Mesenchymal stem cell (in vitro differentiated cells and primary cell): ENCODE data around the gene NPBWR2.

Source experiments
- DNase-seq: peaks from one replicate; pipeline ENCODE4 v3.0.0-alpha.2; 2013
- H2AFZ ChIP-seq: one replicate; pipeline ENCODE4 v1.6.1; 2013; ENCODE audit warnings: low read depth, mild to moderate bottlenecking, control low read depth, inconsistent platforms, low read length, moderate library complexity
- H2AK5ac ChIP-seq: 2 replicates; pipeline ENCODE4 v1.6.1; 2013; ENCODE audit warnings: low read length, moderate library complexity, mild to moderate bottlenecking, inconsistent platforms; ENCODE audit not compliant: severe bottlenecking
- H2BK120ac ChIP-seq: one replicate; pipeline ENCODE4 v1.6.1; 2013; ENCODE audit warnings: low read depth, mild to moderate bottlenecking, inconsistent platforms, low read length, moderate library complexity
- H2BK12ac ChIP-seq, 2 experiments: one replicate each; pipeline ENCODE4 v1.6.1; 2013; ENCODE audit warnings: inconsistent platforms in 2 of 2, low read length in 2 of 2, mild to moderate bottlenecking in 2 of 2, moderate library complexity in 2 of 2, control low read depth in 1 of 2
- H2BK15ac ChIP-seq: one replicate; pipeline ENCODE4 v1.6.1; 2013; ENCODE audit warnings: mild to moderate bottlenecking, low read depth, inconsistent platforms; ENCODE audit not compliant: poor library complexity, severe bottlenecking
- H2BK5ac ChIP-seq: 2 replicates; pipeline ENCODE4 v1.6.1; 2013; ENCODE audit warnings: low read depth, mild to moderate bottlenecking, low read length, control low read depth, inconsistent platforms; ENCODE audit not compliant: poor library complexity, severe bottlenecking
- H3K14ac ChIP-seq, 2 experiments: one replicate each; pipeline ENCODE4 v1.6.1; 2013; ENCODE audit warnings: inconsistent platforms in 2 of 2, low read length in 2 of 2, control low read depth in 1 of 2, mild to moderate bottlenecking in 1 of 2, moderate library complexity in 1 of 2
- H3K18ac ChIP-seq, 2 experiments: one replicate each; pipeline ENCODE4 v1.6.1; 2013; ENCODE audit warnings: inconsistent platforms in 2 of 2, low read length in 2 of 2, control low read depth in 1 of 2, low read depth in 1 of 2, mild to moderate bottlenecking in 1 of 2
- H3K23ac ChIP-seq, 2 experiments: one replicate each; pipeline ENCODE4 v1.6.1; 2013; ENCODE audit warnings: inconsistent platforms in 2 of 2, low read length in 2 of 2, mild to moderate bottlenecking in 2 of 2, moderate library complexity in 2 of 2, control low read depth in 1 of 2
- H3K27ac ChIP-seq: 2 replicates; pipeline ENCODE4 v1.5.1; 2013; ENCODE audit warnings: mild to moderate bottlenecking, moderate library complexity, low read length, control low read depth, inconsistent platforms; ENCODE audit not compliant: poor library complexity, severe bottlenecking
- H3K27me3 ChIP-seq, 2 experiments: 2 replicates each; pipeline versions ENCODE4 v1.6.1 to v1.7.0; 2013; ENCODE audit warnings: low read length in 2 of 2, mild to moderate bottlenecking in 2 of 2, moderate library complexity in 2 of 2, control low read depth in 1 of 2, inconsistent platforms in 1 of 2; ENCODE audit not compliant: control insufficient read depth in 1 of 2, insufficient read depth in 1 of 2
- H3K36me3 ChIP-seq, 2 experiments: 2 replicates each; pipeline versions ENCODE4 v1.6.1 to v1.7.0; 2013; ENCODE audit warnings: low read length in 2 of 2, control low read depth in 1 of 2, inconsistent platforms in 1 of 2, low read depth in 1 of 2, mild to moderate bottlenecking in 1 of 2; ENCODE audit not compliant: insufficient read depth in 2 of 2, control insufficient read depth in 1 of 2
- H3K4ac ChIP-seq, 2 experiments: one replicate each; pipeline ENCODE4 v1.6.1; 2013; ENCODE audit warnings: inconsistent platforms in 2 of 2, low read length in 2 of 2, mild to moderate bottlenecking in 2 of 2, moderate library complexity in 2 of 2, control low read depth in 1 of 2, low read depth in 1 of 2
- H3K4me1 ChIP-seq: 2 replicates; pipeline ENCODE4 v1.6.1; 2013; ENCODE audit warnings: low read depth, low read length, control low read depth; ENCODE audit not compliant: control insufficient read depth, insufficient read depth
- H3K4me2 ChIP-seq: 2 replicates; pipeline ENCODE4 v1.6.1; 2013; ENCODE audit warnings: low read length, mild to moderate bottlenecking, inconsistent platforms; ENCODE audit not compliant: poor library complexity, severe bottlenecking
- H3K4me3 ChIP-seq, 2 experiments: 2 replicates each; pipeline versions ENCODE4 v1.5.1 to v1.7.0; 2013; ENCODE audit warnings: low read length in 2 of 2, mild to moderate bottlenecking in 2 of 2, control low read depth in 1 of 2, low read depth in 1 of 2; ENCODE audit not compliant: insufficient read depth in 1 of 2
- H3K79me1 ChIP-seq: replicated peaks from 2 replicates; pipeline ENCODE4 v1.6.1; 2013; ENCODE audit warnings: mild to moderate bottlenecking, control low read depth, low read length, inconsistent platforms; ENCODE audit not compliant: poor library complexity, severe bottlenecking
- H3K9ac ChIP-seq: 2 replicates; pipeline ENCODE4 v1.7.0; 2013; ENCODE audit warnings: mild to moderate bottlenecking, low read length, moderate library complexity
- H3K9me3 ChIP-seq: 2 replicates; pipeline ENCODE4 v1.7.0; 2013; ENCODE audit warnings: mild to moderate bottlenecking, low read length; ENCODE audit not compliant: control insufficient read depth
- H4K8ac ChIP-seq: one replicate; pipeline ENCODE4 v1.6.1; 2013; ENCODE audit warnings: inconsistent platforms, mild to moderate bottlenecking, low read length, moderate library complexity
- H4K91ac ChIP-seq: one replicate; pipeline ENCODE4 v1.6.1; 2013; ENCODE audit warnings: mild to moderate bottlenecking, low read length, inconsistent platforms
- WGBS: methylation state at CpG from one replicate; pipeline ENCODE4 v1.1.7; 2013; ENCODE audit warnings: mixed read lengths; 5-methylcytosine and 5-hydroxymethylcytosine counted together

NPBWR2 gene

DNA sequence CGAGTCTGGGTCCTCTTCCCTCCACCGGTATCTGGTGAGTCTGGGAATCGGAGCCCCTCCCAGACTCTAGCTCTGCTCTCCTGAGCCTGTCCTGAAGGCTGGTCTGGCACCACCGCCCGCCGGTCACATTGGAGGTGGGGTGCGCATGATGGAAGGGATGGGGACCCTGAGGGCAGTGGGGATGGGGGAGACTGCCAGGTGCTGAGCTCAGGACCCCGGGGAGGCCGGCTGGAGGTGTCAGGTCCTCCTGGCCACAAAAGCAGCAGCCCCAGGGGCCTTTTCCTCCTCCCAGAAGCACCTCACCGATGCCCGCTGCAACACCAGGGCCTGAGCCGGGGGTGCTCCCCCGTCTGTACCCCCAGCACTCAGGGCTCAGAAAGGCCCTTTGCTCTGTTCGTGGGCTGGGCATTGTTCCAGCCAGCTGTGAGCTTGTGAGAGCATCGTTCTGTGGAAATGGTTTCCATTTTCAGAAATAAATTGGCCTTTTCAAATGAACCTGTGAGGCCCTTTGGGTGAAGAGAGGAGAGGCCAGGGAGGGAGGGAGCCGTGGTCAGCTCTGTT, 2.5 kb upstream of the NPBWR2 start:
- Histone ChIP-seq H3K23ac (no peak overlapping the region), H3K4ac (no peak overlapping the region), H3K27me3 (peaks cover 43 to 80% of the 10 kb centered on the region in 2 experiments), H3K18ac (no peak overlapping the region), H2AFZ (no peak overlapping the region), H2BK15ac (no peak overlapping the region), H3K36me3 (no peaks in the 10 kb centered on the region), H3K27ac (no peak overlapping the region), H2BK120ac (no peak overlapping the region), H3K4me2 (no peak overlapping the region), H2BK12ac (no peak overlapping the region), H3K9me3 (no peaks in the 10 kb centered on the region), H3K79me1 (no peaks in the 10 kb centered on the region), H3K4me1 (no peaks in the 10 kb centered on the region), H3K14ac (no peak overlapping the region), H3K9ac (no peak overlapping the region), H2BK5ac (no peak overlapping the region), H4K91ac (no peak overlapping the region), H3K4me3 (no peak overlapping the region), H4K8ac (no peak overlapping the region), H2AK5ac (no peak overlapping the region)
- DNase-seq = no peak
- WGBS = 83% methylated on average over 16 of the region's 16 CpGs

DNA sequence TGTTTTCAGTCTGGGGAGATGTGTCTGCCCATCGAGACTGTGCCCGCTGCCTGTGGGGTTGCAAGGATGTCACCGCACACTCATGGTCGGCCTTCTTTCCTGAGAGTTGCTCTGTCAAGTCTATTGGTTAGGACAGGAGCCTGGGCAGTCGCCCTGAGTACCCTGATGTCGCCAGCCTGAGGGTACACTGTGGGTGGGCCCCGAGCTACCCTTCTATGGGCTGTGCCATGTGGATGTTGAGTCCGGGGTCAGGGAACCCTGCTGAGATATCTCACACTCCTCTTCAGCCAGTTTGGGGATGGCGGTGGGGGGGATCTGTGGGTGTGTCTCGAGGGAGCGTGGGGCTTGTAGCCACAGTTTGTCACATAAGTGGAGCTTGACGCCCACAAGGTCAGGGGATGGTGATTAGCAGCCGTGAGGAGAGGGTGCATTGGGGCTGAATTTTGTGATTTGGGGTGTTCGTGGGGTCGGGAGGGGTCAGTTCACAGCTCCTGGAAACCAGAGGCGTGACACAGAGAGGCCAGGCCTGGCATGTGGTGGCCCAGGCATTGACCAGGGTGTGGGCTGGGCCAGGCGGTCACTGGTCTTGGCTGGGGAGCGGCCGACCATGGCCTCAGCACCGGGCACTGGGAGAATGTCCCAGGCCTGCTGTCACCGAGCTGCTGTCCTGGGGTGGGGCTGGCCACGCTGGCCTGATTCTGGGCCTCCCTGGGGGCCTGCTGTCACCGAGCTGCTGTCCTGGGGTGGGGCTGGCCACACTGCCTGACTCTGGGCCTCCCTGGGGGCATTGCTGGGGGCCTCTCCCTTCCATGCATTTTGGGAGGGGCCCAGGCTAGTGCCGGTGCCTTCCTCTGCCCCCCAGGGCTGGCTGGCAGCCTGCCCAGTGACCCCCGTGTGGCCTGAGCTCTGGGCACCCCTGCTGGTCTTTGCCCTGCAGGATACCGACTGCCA, 1.6 kb upstream of the NPBWR2 start:
- Histone ChIP-seq H3K27me3 (peaks cover 37 to 74% of the 10 kb centered on the region in 2 experiments), H4K8ac (no peak overlapping the region), H2BK15ac (no peak overlapping the region), H2AFZ (no peak overlapping the region), H3K14ac (no peak overlapping the region), H3K4ac (no peak overlapping the region), H3K4me3 (no peak overlapping the region), H3K4me2 (no peak overlapping the region), H3K23ac (no peak overlapping the region), H2AK5ac (no peak overlapping the region), H3K4me1 (peaks cover 5% of the 10 kb centered on the region), H3K27ac (no peak overlapping the region), H3K18ac (no peak overlapping the region), H2BK120ac (no peak overlapping the region), H3K9me3 (no peaks in the 10 kb centered on the region), H3K36me3 (no peaks in the 10 kb centered on the region), H2BK12ac (no peak overlapping the region), H4K91ac (no peak overlapping the region), H3K79me1 (no peaks in the 10 kb centered on the region), H3K9ac (no peak overlapping the region), H2BK5ac (no peak overlapping the region)
- DNase-seq = no peak
- 81% methylated on average over 26 of the region's 26 CpGs for WGBS

DNA sequence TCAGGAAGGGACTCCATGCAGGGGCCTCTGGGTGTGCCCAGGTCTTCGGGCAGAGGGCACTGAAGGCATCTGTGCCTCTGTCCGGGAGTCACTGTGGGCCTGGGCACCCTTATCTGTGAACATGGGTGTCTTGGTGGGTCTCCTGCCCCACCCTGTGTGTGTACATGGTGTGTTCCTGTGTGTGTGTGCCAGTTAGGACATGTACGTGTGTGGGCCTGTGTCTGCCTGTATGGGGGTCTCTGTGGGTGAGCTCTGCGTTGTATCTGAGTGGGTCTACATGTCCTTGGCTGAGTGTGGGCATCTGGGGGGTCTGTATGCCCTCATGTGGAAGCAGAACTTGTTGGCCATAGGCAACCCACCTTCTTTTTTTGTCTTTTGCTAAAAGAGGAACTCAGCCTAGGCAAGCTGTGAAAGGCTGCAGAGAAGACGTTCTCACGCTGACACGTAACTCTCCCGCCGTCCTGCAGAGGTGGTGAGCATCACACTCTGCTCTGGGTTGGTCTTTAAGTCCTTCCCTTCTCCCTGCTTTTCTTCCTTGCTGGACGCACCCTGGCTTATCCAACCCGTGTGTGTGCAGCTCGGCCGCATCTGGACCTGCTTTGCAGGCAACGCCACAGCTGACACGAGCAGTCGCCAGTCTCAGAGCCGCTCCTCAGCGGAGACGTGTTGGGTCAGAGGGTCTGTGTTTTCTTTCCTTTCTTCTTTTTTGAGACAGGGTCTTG, 532 bp upstream of the NPBWR2 start:
- Histone ChIP-seq H2BK120ac (no peak overlapping the region), H4K91ac (no peak overlapping the region), H3K9ac (no peak overlapping the region), H2AK5ac (no peak overlapping the region), H3K4me1 (peaks cover 8% of the 10 kb centered on the region), H3K4me2 (no peak overlapping the region), H3K23ac (peak overlapping the region in 1 of 2 experiments; percentile 42), H3K4me3 (no peak overlapping the region), H3K36me3 (no peaks in the 10 kb centered on the region), H4K8ac (no peak overlapping the region), H3K9me3 (no peaks in the 10 kb centered on the region), H2BK12ac (no peak overlapping the region), H3K27me3 (peaks cover 44 to 74% of the 10 kb centered on the region in 2 experiments), H3K79me1 (no peaks in the 10 kb centered on the region), H3K27ac (no peak overlapping the region), H3K14ac (no peak overlapping the region), H3K4ac (no peak overlapping the region), H3K18ac (no peak overlapping the region), H2BK15ac (no peak overlapping the region), H2BK5ac (no peak overlapping the region), H2AFZ (no peak overlapping the region)
- no peak for DNase-seq
- WGBS = 82% methylated on average over 19 of the region's 19 CpGs

DNA sequence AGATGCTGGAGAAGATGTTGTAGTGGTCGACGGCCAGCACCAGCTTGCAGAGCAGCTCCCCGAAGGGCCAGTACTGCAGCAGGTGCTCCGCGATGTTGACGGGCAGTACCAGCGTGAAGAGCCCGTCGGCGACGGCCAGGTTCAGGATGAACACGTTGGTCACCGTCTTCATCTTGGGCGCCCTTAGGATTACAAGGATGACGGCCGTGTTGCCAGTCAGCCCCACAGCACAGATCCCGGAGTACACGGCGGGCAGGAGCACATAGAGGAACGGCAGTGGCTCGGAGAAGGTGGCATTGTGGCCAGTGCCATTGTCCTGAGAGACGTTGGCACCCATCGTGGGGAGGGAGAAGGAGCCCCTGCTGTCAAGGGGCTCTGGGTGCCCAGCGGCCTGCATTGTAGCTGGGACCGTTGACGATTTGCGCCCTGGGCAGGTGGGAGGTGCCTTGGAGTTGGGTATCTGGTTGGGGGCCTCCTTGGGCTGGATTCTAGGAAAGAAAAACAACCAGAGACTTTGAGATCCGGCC, 867 bp downstream of the NPBWR2 start:
- Histone ChIP-seq H3K4me2 (no peak overlapping the region), H2AK5ac (no peak overlapping the region), H3K9me3 (no peaks in the 10 kb centered on the region), H3K27me3 (peaks cover 53 to 69% of the 10 kb centered on the region in 2 experiments), H2BK12ac (no peak overlapping the region), H4K91ac (no peak overlapping the region), H3K4ac (no peak overlapping the region), H3K23ac (no peak overlapping the region), H3K27ac (no peak overlapping the region), H2BK15ac (no peak overlapping the region), H3K4me3 (no peak overlapping the region), H2AFZ (no peak overlapping the region), H3K4me1 (peaks cover 21% of the 10 kb centered on the region), H3K79me1 (no peaks in the 10 kb centered on the region), H3K14ac (no peak overlapping the region), H2BK120ac (no peak overlapping the region), H3K9ac (no peak overlapping the region), H3K36me3 (no peaks in the 10 kb centered on the region), H2BK5ac (no peak overlapping the region), H4K8ac (no peak overlapping the region), H3K18ac (no peak overlapping the region)
- 94% methylated on average over 28 of the region's 28 CpGs for WGBS
- DNase-seq = no peak
